IMR-90 (cell line): ENCODE data around the gene ACVR1B. TPM values are rescaled to one million over a fixed set of nuclear protein-coding genes. Genes with fewer than 3 reads are reported as not detected.

ENCODE experiments used
- ATAC-seq: fragments of 200-7000 bp; cut with Tn5 transposase; 2 replicates; pipeline ENCODE4 v1.9.1; 2020; ENCODE audit warnings: low read depth, mild to moderate bottlenecking, moderate library complexity
- BruUV-seq: library from RNA; stranded (reverse); fragments of 400-500 nt; replicated peaks from 2 replicates; lab custom pipeline; 2021; lab: Mats Ljungman, UMichigan
- CTCF ChIA-PET: fragments of 300-600 bp; formaldehyde crosslinking; extraction: SDS; loops from one replicate; lab custom pipeline; 2021; ENCODE audit warnings: antibody characterized with exemption; lab: Yijun Ruan, JAX
- POLR2A ChIA-PET: fragments of 300-600 bp; sonication (Branson Sonifier 250); formaldehyde crosslinking; loops from one replicate; lab custom pipeline; 2022; ENCODE audit warnings: antibody characterized with exemption; ENCODE audit not compliant: unreplicated experiment; lab: Charles Lee
- DNase-seq: peaks from one replicate; pipeline ENCODE4 v3.0.0; 2013
- H2AFZ ChIP-seq: replicated peaks from 2 replicates; pipeline ENCODE3; 2013; ENCODE audit warnings: low read length, mild to moderate bottlenecking; ENCODE audit not compliant: poor library complexity
- H2AK5ac ChIP-seq: 2 replicates; pipeline ENCODE4 v1.6.1; 2013; ENCODE audit warnings: low read depth, low read length, inconsistent platforms
- H2AK9ac ChIP-seq: replicated peaks from 2 replicates; pipeline ENCODE3; 2013; ENCODE audit warnings: mild to moderate bottlenecking, low read depth, low read length, moderate library complexity; ENCODE audit not compliant: poor library complexity
- H2BK120ac ChIP-seq: 2 replicates; pipeline ENCODE4 v1.6.1; 2013; ENCODE audit warnings: low read depth, low read length, inconsistent platforms
- H2BK15ac ChIP-seq: 3 replicates; pipeline ENCODE4 v1.6.1; 2013; ENCODE audit warnings: low read depth, low read length, inconsistent platforms
- H2BK20ac ChIP-seq: 2 replicates; pipeline ENCODE4 v1.6.1; 2013; ENCODE audit warnings: low read depth, mild to moderate bottlenecking, inconsistent platforms, low read length, moderate library complexity
- H2BK5ac ChIP-seq: 2 replicates; pipeline ENCODE4 v1.6.1; 2013; ENCODE audit warnings: mild to moderate bottlenecking, low read depth, low read length, inconsistent platforms; ENCODE audit not compliant: poor library complexity, severe bottlenecking
- H3K14ac ChIP-seq: replicated peaks from 2 replicates; pipeline ENCODE4 v1.6.1; 2013; ENCODE audit warnings: low read depth, low read length, inconsistent platforms
- H3K18ac ChIP-seq: 2 replicates; pipeline ENCODE4 v1.6.1; 2013; ENCODE audit warnings: low read depth, low read length, control low read depth
- H3K23ac ChIP-seq: 2 replicates; pipeline ENCODE4 v1.6.1; 2013; ENCODE audit warnings: low read depth, low read length, inconsistent platforms
- H3K27ac ChIP-seq: 2 replicates; pipeline ENCODE4 v1.5.1; 2013; ENCODE audit warnings: mild to moderate bottlenecking, control low read depth, low read length; ENCODE audit not compliant: insufficient read depth
- H3K27me3 ChIP-seq: 2 replicates; pipeline ENCODE4 v1.6.1; 2013; ENCODE audit warnings: low read length; ENCODE audit not compliant: control insufficient read depth, insufficient read depth
- H3K36me3 ChIP-seq: 2 replicates; pipeline ENCODE4 v1.6.1; 2013; ENCODE audit warnings: low read length, mixed read lengths; ENCODE audit not compliant: control insufficient read depth, insufficient read depth
- H3K4ac ChIP-seq: 2 replicates; pipeline ENCODE4 v1.6.1; 2013; ENCODE audit warnings: low read depth, low read length, inconsistent platforms
- H3K4me1 ChIP-seq: 2 replicates; pipeline ENCODE4 v1.6.1; 2013; ENCODE audit warnings: low read length, mixed read lengths; ENCODE audit not compliant: control insufficient read depth, insufficient read depth
- H3K4me2 ChIP-seq: 2 replicates; pipeline ENCODE4 v1.6.1; 2013; ENCODE audit warnings: low read depth, mild to moderate bottlenecking, control low read depth, low read length, moderate library complexity
- H3K4me3 ChIP-seq: 2 replicates; pipeline ENCODE4 v1.5.1; 2013; ENCODE audit warnings: low read depth, mild to moderate bottlenecking, control low read depth, low read length, moderate library complexity; ENCODE audit not compliant: insufficient read depth
- H3K56ac ChIP-seq: 2 replicates; pipeline ENCODE4 v1.6.1; 2013; ENCODE audit warnings: low read length, inconsistent platforms; ENCODE audit not compliant: insufficient read depth; ENCODE audit errors: extremely low read depth
- H3K79me1 ChIP-seq, 2 experiments: 2 replicates each; pipeline ENCODE4 v1.6.1; 2013; ENCODE audit warnings: low read length in 2 of 2, inconsistent platforms in 1 of 2, low read depth in 1 of 2
- H3K9ac ChIP-seq: 2 replicates; pipeline ENCODE4 v1.6.1; 2013; ENCODE audit warnings: low read depth, low read length, control low read depth
- H3K9me1 ChIP-seq: 2 replicates; pipeline ENCODE4 v1.6.1; 2013; ENCODE audit warnings: low read length, inconsistent platforms; ENCODE audit not compliant: insufficient read depth
- H3K9me3 ChIP-seq: 2 replicates; pipeline ENCODE4 v1.6.1; 2013; ENCODE audit warnings: low read length; ENCODE audit not compliant: control insufficient read depth, insufficient read depth
- H4K20me1 ChIP-seq: 2 replicates; pipeline ENCODE4 v1.6.1; 2013; ENCODE audit warnings: low read length, inconsistent platforms; ENCODE audit not compliant: insufficient read depth
- H4K5ac ChIP-seq: 2 replicates; pipeline ENCODE4 v1.6.1; 2013; ENCODE audit warnings: mild to moderate bottlenecking, low read depth, low read length, control low read depth
- H4K8ac ChIP-seq, 2 experiments: 2 replicates each; pipeline ENCODE4 v1.6.1; 2013; ENCODE audit warnings: low read depth in 2 of 2, low read length in 2 of 2, control low read depth in 1 of 2, inconsistent platforms in 1 of 2
- H4K91ac ChIP-seq: 2 replicates; pipeline ENCODE4 v1.6.1; 2013; ENCODE audit warnings: low read depth, low read length, inconsistent platforms; ENCODE audit not compliant: insufficient read depth
- CEBPB ChIP-seq: IDR thresholded peaks from 2 replicates; pipeline ENCODE4 v1.6.1; 2012; ENCODE audit warnings: low read depth, low read length, improper control_type of control experiment
- CHD1 ChIP-seq: IDR thresholded peaks from 2 replicates; pipeline ENCODE4 v1.6.1; 2012; ENCODE audit warnings: low read depth, low read length, improper control_type of control experiment
- MAFK ChIP-seq: IDR thresholded peaks from 2 replicates; pipeline ENCODE4 v1.6.1; 2012; ENCODE audit warnings: low read depth, low read length, improper control_type of control experiment
- NFE2L2 ChIP-seq: fragments of 150-350 bp; IDR thresholded peaks from 2 replicates; pipeline ENCODE4 v1.6.1; 2016; ENCODE audit warnings: low read depth, mild to moderate bottlenecking, low read length
- POLR2A ChIP-seq: IDR thresholded peaks from 2 replicates; pipeline ENCODE4 v1.6.1; 2012; ENCODE audit warnings: mild to moderate bottlenecking, low read depth, low read length
- RAD21 ChIP-seq: IDR thresholded peaks from 2 replicates; pipeline ENCODE4 v1.6.1; 2012; ENCODE audit warnings: low read length, improper control_type of control experiment
- RCOR1 ChIP-seq: IDR thresholded peaks from 2 replicates; pipeline ENCODE4 v1.6.1; 2012; ENCODE audit warnings: mild to moderate bottlenecking, low read length, improper control_type of control experiment; ENCODE audit not compliant: insufficient replicate concordance
- SMC3 ChIP-seq: fragments of 150-350 bp; IDR thresholded peaks from 2 replicates; pipeline ENCODE4 v1.6.1; 2016; ENCODE audit warnings: low read depth, mild to moderate bottlenecking, antibody characterized with exemption, low read length, moderate library complexity
- USF2 ChIP-seq: fragments of 150-350 bp; IDR thresholded peaks from 2 replicates; pipeline ENCODE4 v1.6.1; 2017; ENCODE audit warnings: mild to moderate bottlenecking, antibody characterized with exemption, low read length, low read depth
- WGBS, 2 experiments: methylation state at CpG; one replicate each; pipeline versions ENCODE4 v1.1.5 to v1.1.7; 2013; ENCODE audit warnings: missing lambda C conversion rate in 2 of 2; ENCODE audit not compliant: insufficient read length in 1 of 2; ENCODE audit errors: extremely low coverage in 2 of 2; 5-methylcytosine and 5-hydroxymethylcytosine counted together
- dilution Hi-C: fragments of 300-500 bp; cut with HindIII; formaldehyde crosslinking; loops from one replicate; pipeline ENCODE4 v1.14.3; 2018; ENCODE audit warnings: low sequenced_read_pairs; ENCODE audit not compliant: unreplicated experiment
- in situ Hi-C: fragments of 300-500 bp; cut with MboI; formaldehyde crosslinking; loops from 3 replicates; pipeline ENCODE4 v1.14.3; 2019; ENCODE audit warnings: low sequenced_read_pairs, inconsistent platforms, mixed read lengths
- intact Hi-C: fragments of 100-400 bp; cut with micrococcal nuclease; formaldehyde crosslinking; loops from 2 replicates; pipeline ENCODE4 v1.10.0; 2022
- polyA plus RNA-seq, 3 experiments: library from polyadenylated mRNA; depleted of rRNA; stranded (reverse); fragments of >200 nt; gene quantifications; 2 replicates each; pipeline ENCODE4 v1.2.3, GENCODE V29; 2012; ENCODE audit warnings: low replicate concordance in 1 of 3
- total RNA-seq: library from RNA; depleted of rRNA; stranded (reverse); fragments of >200 nt; gene quantifications from 2 replicates; pipeline ENCODE4 v1.2.3, GENCODE V29; 2012
- TF ChIP-seq, protein P1 (sequence below): fragments of 150-350 bp; IDR thresholded peaks from 2 replicates; pipeline ENCODE4 v1.6.1; 2016; ENCODE audit warnings: low read depth, mild to moderate bottlenecking, low read length, moderate library complexity, borderline replicate concordance

ACVR1B gene
- total and polyA plus RNA-seq, 2 of the 4 experiments (the other 2 are of a cell fraction) = 5.7 to 13.6 TPM

- Histone ChIP-seq H4K5ac (no peak overlapping the region), H3K9me3 (peaks cover 10% of the 10 kb centered on the region), H2BK20ac (no peak overlapping the region), H3K4me3 (no peak overlapping the region), H4K91ac (no peak overlapping the region), H2BK15ac (no peak overlapping the region), H3K9ac (no peak overlapping the region), H2BK5ac (no peak overlapping the region), H3K79me1 (no peaks in the 10 kb centered on the region), H3K56ac (no peak overlapping the region), H2AK9ac (no peak overlapping the region), H3K36me3 (no peaks in the 10 kb centered on the region), H4K8ac (no peak overlapping the region), H3K14ac (no peak overlapping the region), H3K4me2 (no peak overlapping the region), H3K27ac (no peak overlapping the region), H2AFZ (no peak overlapping the region), H3K4ac (no peak overlapping the region), H2BK120ac (no peak overlapping the region), H3K18ac (no peak overlapping the region), H3K9me1 (peaks cover 8% of the 10 kb centered on the region), H2AK5ac (no peak overlapping the region), H3K23ac (no peak overlapping the region), H4K20me1 (no peaks in the 10 kb centered on the region), H3K27me3 (peaks cover 20% of the 10 kb centered on the region), H3K4me1 (peaks cover 8% of the 10 kb centered on the region; the same call in 1 of the 2 replicates)
- ATAC-seq (no peak), DNase-seq (no peak)
- in situ Hi-C loops = no loop called here
- no peak for TF ChIP-seq SMC3
- TF ChIP-seq POLR2A = no peak
- no peak for TF ChIP-seq USF2
- TF ChIP-seq NFE2L2 = no peak
- TF ChIP-seq CHD1 = no peak
- TF ChIP-seq CEBPB = no peak
- no peak for TF ChIP-seq RCOR1
- TF ChIP-seq MAFK = no peak
- TF ChIP-seq, protein P1, sequence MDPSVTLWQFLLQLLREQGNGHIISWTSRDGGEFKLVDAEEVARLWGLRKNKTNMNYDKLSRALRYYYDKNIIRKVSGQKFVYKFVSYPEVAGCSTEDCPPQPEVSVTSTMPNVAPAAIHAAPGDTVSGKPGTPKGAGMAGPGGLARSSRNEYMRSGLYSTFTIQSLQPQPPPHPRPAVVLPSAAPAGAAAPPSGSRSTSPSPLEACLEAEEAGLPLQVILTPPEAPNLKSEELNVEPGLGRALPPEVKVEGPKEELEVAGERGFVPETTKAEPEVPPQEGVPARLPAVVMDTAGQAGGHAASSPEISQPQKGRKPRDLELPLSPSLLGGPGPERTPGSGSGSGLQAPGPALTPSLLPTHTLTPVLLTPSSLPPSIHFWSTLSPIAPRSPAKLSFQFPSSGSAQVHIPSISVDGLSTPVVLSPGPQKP = no peak
- TF ChIP-seq RAD21 = no peak
- dilution Hi-C loops = no loop called here
- no TSS peak for BruUV-seq
- intact Hi-C loops = no loop called here
- POLR2A ChIA-PET = no interaction called here
- no CpG with 5 or more reads among the region's 1 CpG for WGBS, 2 experiments
- CTCF ChIA-PET = interaction anchor here (0.6 kb wide), 1 partner anchor 70 kb away, joined by 6 read pairs; no protein-coding TSS in a partner anchor
These were observed 6.8 kb upstream of the ACVR1B start for GRCh38 chr12:51944608-51945233.
